Stomach smooth muscle (tissue), 2 donors: ENCODE results near the gene SLC9C2.
"Not testable (repeated sequence)": the region's sequence is repeated elsewhere in the genome, so short reads cannot be mapped to it uniquely, and the experiment has no call there.

ENCODE experiments used
- H3K27ac ChIP-seq: one replicate; pipeline ENCODE4 v1.7.0; 2013; ENCODE audit warnings: mild to moderate bottlenecking, low read length, inconsistent platforms
- H3K27me3 ChIP-seq, 2 donors: one replicate each; pipeline ENCODE4 v1.7.0; 2013; ENCODE audit warnings: low read length in 2 of 2; ENCODE audit not compliant: insufficient read depth in 2 of 2, control insufficient read depth in 1 of 2
- H3K36me3 ChIP-seq, 2 donors: one replicate each; pipeline ENCODE4 v1.7.0; 2013; ENCODE audit warnings: low read length in 2 of 2; ENCODE audit not compliant: control insufficient read depth in 2 of 2, insufficient read depth in 2 of 2
- H3K4me1 ChIP-seq: one replicate; pipeline ENCODE4 v1.7.0; 2013; ENCODE audit warnings: low read length; ENCODE audit not compliant: control insufficient read depth, insufficient read depth
- H3K4me3 ChIP-seq, 2 donors: one replicate each; pipeline ENCODE4 v1.7.0; 2013; ENCODE audit warnings: low read length in 2 of 2
- H3K9ac ChIP-seq, 2 donors: one replicate each; pipeline ENCODE4 v1.7.0; 2013; ENCODE audit warnings: low read length in 2 of 2, mild to moderate bottlenecking in 1 of 2
- H3K9me3 ChIP-seq, 2 donors: one replicate each; pipeline ENCODE4 v1.7.0; 2013; ENCODE audit warnings: low read length in 2 of 2; ENCODE audit not compliant: control insufficient read depth in 2 of 2
- donor health status: healthy.
- donor health status: Pancreatic carcinoma.

SLC9C2 gene

DNA sequence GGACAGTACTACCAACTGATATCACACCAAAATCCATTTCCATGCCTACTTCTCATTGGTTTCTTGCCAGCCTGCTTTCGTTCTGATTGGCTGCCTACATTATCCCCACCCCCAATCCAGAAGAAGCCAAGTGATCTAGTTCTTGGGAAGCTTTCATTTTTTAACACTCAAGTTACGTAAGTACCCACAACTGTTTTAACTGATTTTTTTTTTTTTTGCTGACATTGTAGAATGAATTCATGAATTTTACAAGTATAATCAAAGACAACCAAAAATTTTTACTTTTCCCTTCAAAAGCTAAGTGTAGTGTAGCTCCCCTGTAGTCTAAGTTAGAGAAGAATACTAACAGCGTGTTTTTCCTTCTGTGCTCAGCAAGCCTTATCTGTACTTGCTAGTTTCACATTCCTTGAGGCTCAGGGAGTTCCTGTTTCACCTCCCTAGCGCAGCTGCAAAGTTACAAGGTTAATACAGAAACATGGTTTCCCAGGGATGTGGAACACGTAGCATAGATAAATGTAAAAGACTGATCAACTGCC is at the start of gene SLC9C2:
Gene SLC9C2 (minus strand): TSS at position 17 of the 536 bp plus-strand sequence. CDS start 1,296 bp downstream, outside the sequence.
- Histone ChIP-seq H3K4me3 (peak within 1 kb of the TSS in 1 of 2 donors; percentile 61), H3K9ac (peak within 1 kb of the TSS in 1 of 2 donors; percentile 36), H3K9me3 (no peaks in the 10 kb centered on the region), H3K4me1 (no peaks in the 10 kb centered on the region), H3K27ac (no peak within 1 kb of the TSS), H3K27me3 (no peaks in the 10 kb centered on the region), H3K36me3 (no peaks in the 10 kb centered on the region)

- no peak overlapping the region for H3K27ac ChIP-seq
- no peaks in the 10 kb centered on the region for H3K4me1 ChIP-seq
- no peaks in the 10 kb centered on the region for H3K9me3 ChIP-seq
- H3K27me3 ChIP-seq = no peaks in the 10 kb centered on the region
- no peak overlapping the region for H3K4me3 ChIP-seq
- H3K9ac ChIP-seq = no peak overlapping the region
- no peaks in the 10 kb centered on the region for H3K36me3 ChIP-seq
Measured at GRCh38 chr1:173648880-173649605, 46.2 kb upstream of the SLC9C2 start.

GRCh38 chr1:173646656-173647055 is 43.8 kb upstream of the SLC9C2 start:
- H3K36me3 ChIP-seq = no peaks in the 10 kb centered on the region
- no peaks in the 10 kb centered on the region for H3K4me1 ChIP-seq
- no peak overlapping the region for H3K4me3 ChIP-seq
- no peak overlapping the region for H3K9ac ChIP-seq
- no peaks in the 10 kb centered on the region for H3K27me3 ChIP-seq
- H3K9me3 ChIP-seq = no peaks in the 10 kb centered on the region
- no peak overlapping the region for H3K27ac ChIP-seq

DNA sequence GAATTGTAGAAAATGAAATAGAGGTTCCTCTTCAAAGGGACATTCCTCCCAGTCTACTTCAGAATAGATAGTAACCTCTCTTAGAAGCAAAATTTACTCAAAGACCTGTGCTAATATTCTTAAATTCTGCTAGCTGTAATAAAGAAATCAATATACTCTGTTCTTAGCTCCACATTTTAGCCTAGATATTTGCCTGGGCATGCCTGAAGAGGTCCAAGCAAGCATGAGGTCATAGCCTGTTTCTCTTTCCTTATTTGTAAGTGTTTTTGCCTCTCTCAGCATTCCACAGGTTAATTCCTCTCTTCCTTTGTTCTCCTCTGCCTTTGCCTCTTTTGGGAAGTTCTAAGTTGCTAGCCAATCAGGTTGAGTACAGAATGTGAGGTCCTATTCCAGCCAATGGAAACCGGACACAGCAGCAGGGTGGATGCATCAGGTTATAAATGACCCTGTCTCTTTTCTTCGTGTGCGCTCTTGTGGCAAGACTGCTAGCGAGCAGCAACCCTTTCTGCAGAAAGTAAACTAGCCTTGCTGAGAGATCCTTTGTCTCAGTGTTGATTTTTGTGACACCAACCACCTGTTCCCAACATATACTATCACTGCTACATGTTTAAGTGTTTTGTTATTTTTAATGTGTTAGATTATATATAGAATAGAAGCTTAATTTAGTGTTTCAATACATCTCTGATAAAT is 39.7 kb upstream of the SLC9C2 start:
- not testable (repeated sequence) for H3K9ac ChIP-seq, H3K4me3 ChIP-seq, H3K4me1 ChIP-seq, H3K9me3 ChIP-seq, H3K36me3 ChIP-seq, H3K27ac ChIP-seq, H3K27me3 ChIP-seq

DNA sequence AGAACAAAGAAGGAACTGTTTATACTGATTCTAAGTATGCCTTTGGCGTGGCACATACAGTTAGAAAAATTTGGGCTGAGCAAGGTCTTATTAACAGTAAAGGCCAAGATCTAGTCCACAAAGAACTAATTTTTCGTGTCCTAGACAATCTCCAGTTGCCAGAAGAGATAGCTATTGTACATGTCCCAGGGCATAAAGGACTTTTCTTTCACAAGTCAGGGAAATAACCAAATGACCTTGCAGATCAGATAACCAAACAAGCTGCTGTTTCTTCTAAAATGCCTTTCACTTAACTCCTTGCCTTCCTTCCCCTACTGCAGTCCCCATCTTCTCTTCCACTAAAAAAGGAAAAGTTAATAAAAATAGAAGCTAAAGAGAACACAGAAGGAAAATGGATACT is 36.2 kb upstream of the SLC9C2 start:
- peaks cover 3 to 5% of the 10 kb centered on the region in 2 donors for H3K9me3 ChIP-seq
- no peaks in the 10 kb centered on the region for H3K36me3 ChIP-seq
- no peaks in the 10 kb centered on the region for H3K27me3 ChIP-seq
- no peaks in the 10 kb centered on the region for H3K4me1 ChIP-seq
- H3K9ac ChIP-seq = no peak overlapping the region
- H3K27ac ChIP-seq = no peak overlapping the region
- no peak overlapping the region for H3K4me3 ChIP-seq

- Histone ChIP-seq H3K4me1 (no peaks in the 10 kb centered on the region), H3K9ac (no peak overlapping the region), H3K36me3 (no peaks in the 10 kb centered on the region), H3K27me3 (no peaks in the 10 kb centered on the region), H3K9me3 (peaks cover 3 to 5% of the 10 kb centered on the region in 2 donors), H3K27ac (no peak overlapping the region), H3K4me3 (no peak overlapping the region)
Measured at GRCh38 chr1:173638043-173639021, 35.5 kb upstream of the SLC9C2 start.

GRCh38 chr1:173637236-173638042 is 34.6 kb upstream of the SLC9C2 start:
- H3K27me3 ChIP-seq, H3K4me1 ChIP-seq, H3K36me3 ChIP-seq, H3K27ac ChIP-seq, H3K9me3 ChIP-seq, H3K9ac ChIP-seq, H3K4me3 ChIP-seq: not testable (repeated sequence)

DNA sequence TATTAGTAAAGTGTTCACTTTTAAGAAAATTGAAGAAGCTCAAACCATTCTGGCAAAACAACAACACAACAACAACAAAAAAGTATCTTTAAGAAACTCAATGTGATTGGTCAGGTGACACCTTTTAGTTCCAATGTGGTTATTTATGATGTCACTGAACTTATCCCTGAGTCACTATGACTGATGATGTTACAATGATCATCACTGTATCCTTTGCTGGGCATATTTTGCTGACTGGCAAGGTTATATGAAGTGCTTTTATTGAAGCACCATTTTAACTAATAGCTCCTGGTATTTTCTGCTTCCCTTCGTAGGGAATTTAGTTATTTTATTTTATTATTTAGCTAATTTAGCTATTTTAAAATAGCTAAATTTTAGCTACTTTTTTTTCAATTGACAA is 32.2 kb upstream of the SLC9C2 start, which contains the start of gene TEX50:
Gene TEX50 (plus strand): TSS at position 223 of the 400 bp plus-strand sequence. CDS start 184 bp downstream, outside the sequence.
- peaks cover 3 to 5% of the 10 kb centered on the region in 2 donors for H3K9me3 ChIP-seq
- no peak within 1 kb of the TSS for H3K27ac ChIP-seq
- H3K4me3 ChIP-seq = no peak within 1 kb of the TSS
- H3K36me3 ChIP-seq = no peaks in the 10 kb centered on the region
- no peaks in the 10 kb centered on the region for H3K4me1 ChIP-seq
- H3K27me3 ChIP-seq = no peaks in the 10 kb centered on the region
- no peak within 1 kb of the TSS for H3K9ac ChIP-seq

DNA sequence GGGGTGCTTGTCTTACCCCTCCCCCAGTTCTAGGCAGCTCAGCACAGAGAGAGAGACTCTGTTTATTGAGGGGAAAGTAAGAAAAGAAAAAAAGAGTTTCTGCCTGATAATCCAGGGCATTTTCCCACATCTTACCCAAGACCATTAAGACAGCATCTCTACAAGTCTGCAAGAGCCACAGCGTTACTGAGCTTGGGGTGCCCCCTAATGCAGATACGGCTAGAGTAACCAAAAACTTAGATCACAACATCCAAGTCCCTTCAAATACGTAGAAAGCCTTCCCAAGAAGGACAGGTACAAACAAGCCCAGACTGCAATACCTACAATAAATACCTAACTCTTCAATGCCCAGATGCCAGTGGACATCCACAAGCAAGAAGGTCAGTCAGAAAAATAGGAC is 26.0 kb upstream of the SLC9C2 start:
- Histone ChIP-seq H3K4me1 (no peaks in the 10 kb centered on the region), H3K36me3 (no peaks in the 10 kb centered on the region)

DNA sequence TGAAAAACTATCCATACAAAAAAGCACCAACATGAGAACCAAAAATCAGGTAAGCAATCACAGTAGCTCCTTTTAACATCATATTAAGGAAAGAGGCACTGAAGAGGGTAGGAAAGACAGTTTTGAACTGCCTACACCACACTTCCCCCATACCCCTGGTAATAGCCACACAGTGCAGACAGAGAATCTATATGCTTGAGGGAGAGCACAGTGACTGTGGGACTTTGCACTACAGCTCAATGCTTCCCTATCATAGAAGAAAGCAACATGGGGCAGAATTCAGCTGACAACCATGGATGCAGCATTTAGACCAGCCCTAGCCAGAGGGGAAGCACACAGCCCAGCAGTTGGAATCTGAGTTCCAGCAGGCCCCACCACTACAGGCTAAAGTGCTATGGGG is 24.4 kb upstream of the SLC9C2 start:
- Histone ChIP-seq H3K9ac (no peak overlapping the region), H3K4me1 (no peaks in the 10 kb centered on the region), H3K36me3 (no peaks in the 10 kb centered on the region), H3K9me3 (no peaks in the 10 kb centered on the region), H3K27me3 (no peaks in the 10 kb centered on the region), H3K4me3 (no peak overlapping the region), H3K27ac (no peak overlapping the region)

More for the DNA sequence above, 26.0 kb upstream of the SLC9C2 start:
- Histone ChIP-seq H3K27me3 (no peaks in the 10 kb centered on the region), H3K9me3 (no peaks in the 10 kb centered on the region), H3K27ac (no peak overlapping the region), H3K9ac (no peak overlapping the region), H3K4me3 (no peak overlapping the region)
